Neural cell (in vitro differentiated cells): Measurements from ENCODE around the gene RNF217. TPM values are rescaled to one million over a fixed set of nuclear protein-coding genes. Genes with fewer than 3 reads are reported as not detected.

Experiments
- H2AFZ ChIP-seq: fragments of 200-600, 300-800 bp; sonication (generic), shearing (Covaris generic); 2 replicates; pipeline ENCODE4 v1.6.0; 2014; ENCODE audit warnings: low read depth, mild to moderate bottlenecking, antibody characterized with exemption, low read length, moderate library complexity
- H3F3A ChIP-seq: fragments of 200-600 bp; shearing (Covaris generic); 2 replicates; pipeline ENCODE4 v1.6.1; 2016; ENCODE audit warnings: mild to moderate bottlenecking, moderate library complexity, mixed read lengths, antibody characterized with exemption, low read length; ENCODE audit not compliant: insufficient read depth, poor library complexity, severe bottlenecking
- H3K27ac ChIP-seq: fragments of 200-600, 300-800 bp; sonication (generic), shearing (Covaris generic); 2 replicates; pipeline ENCODE4 v1.5.1; 2014; ENCODE audit warnings: mild to moderate bottlenecking, low read length, moderate library complexity
- H3K27me3 ChIP-seq: fragments of 300-800, 200-600 bp; sonication (generic), shearing (Covaris generic); 2 replicates; pipeline ENCODE4 v1.6.0; 2014; ENCODE audit warnings: mild to moderate bottlenecking, low read depth, low read length, moderate library complexity; ENCODE audit not compliant: insufficient read depth
- H3K36me3 ChIP-seq: fragments of 300-800, 200-600 bp; sonication (generic), shearing (Covaris generic); 2 replicates; pipeline ENCODE4 v1.5.1; 2014; ENCODE audit warnings: mild to moderate bottlenecking, antibody characterized with exemption, low read length, moderate library complexity; ENCODE audit not compliant: insufficient read depth
- H3K4me2 ChIP-seq: fragments of 300-800, 200-600 bp; sonication (generic), shearing (Covaris generic); 2 replicates; pipeline ENCODE4 v1.6.0; 2014; ENCODE audit warnings: mild to moderate bottlenecking, low read length
- H3K4me3 ChIP-seq: fragments of 300-800, 200-600 bp; sonication (generic), shearing (Covaris generic); 2 replicates; pipeline ENCODE4 v1.5.1; 2014; ENCODE audit warnings: mild to moderate bottlenecking, low read length, moderate library complexity
- H3K79me2 ChIP-seq: fragments of 200-600 bp; shearing (Covaris generic); replicated peaks from 2 replicates; pipeline ENCODE4 v1.6.0; 2014; ENCODE audit warnings: mild to moderate bottlenecking, low read length, moderate library complexity; ENCODE audit not compliant: insufficient read depth
- H3K9ac ChIP-seq: fragments of 300-800, 200-600 bp; sonication (generic), shearing (Covaris generic); 2 replicates; pipeline ENCODE4 v1.6.1; 2016; ENCODE audit warnings: mild to moderate bottlenecking, low read length, mixed read lengths
- H3K9me2 ChIP-seq: fragments of 200-600 bp; shearing (Covaris generic); 2 replicates; pipeline ENCODE4 v1.6.1; 2016; ENCODE audit warnings: mild to moderate bottlenecking, low read length, mixed read lengths; ENCODE audit not compliant: insufficient read depth
- H3K9me3 ChIP-seq: fragments of 200-600, 300-800 bp; sonication (generic), shearing (Covaris generic); 2 replicates; pipeline ENCODE4 v1.6.1; 2016; ENCODE audit warnings: mild to moderate bottlenecking, mixed run types, low read length, moderate library complexity, mixed read lengths
- H4K20me1 ChIP-seq: fragments of 200-600 bp; shearing (Covaris generic); 2 replicates; pipeline ENCODE4 v1.6.1; 2016; ENCODE audit warnings: mild to moderate bottlenecking, mixed run types; ENCODE audit not compliant: insufficient read depth
- EP300 ChIP-seq: fragments of 450-650 bp; conservative IDR thresholded peaks from 2 replicates; pipeline ENCODE4 v1.6.1; 2014; ENCODE audit warnings: antibody characterized with exemption, mild to moderate bottlenecking, moderate library complexity; ENCODE audit not compliant: poor library complexity, severe bottlenecking
- EZH2 ChIP-seq: fragments of 200-600, 300-800 bp; shearing (Covaris generic), sonication (generic); IDR thresholded peaks from 2 replicates; pipeline ENCODE4 v1.6.1; 2014; ENCODE audit warnings: antibody characterized with exemption, low read length, borderline replicate concordance, mild to moderate bottlenecking; ENCODE audit not compliant: insufficient read depth, poor library complexity, severe bottlenecking
- MXI1 ChIP-seq: fragments of 450-650 bp; conservative IDR thresholded peaks from 2 replicates; pipeline ENCODE4 v1.6.1; 2014; ENCODE audit warnings: antibody characterized with exemption, mild to moderate bottlenecking; ENCODE audit not compliant: poor library complexity, severe bottlenecking
- POLR2AphosphoS5 ChIP-seq: IDR thresholded peaks from 2 replicates; pipeline ENCODE4 v1.6.1; 2012
- RAD21 ChIP-seq: fragments of 450-650 bp; conservative IDR thresholded peaks from 2 replicates; pipeline ENCODE4 v1.6.1; 2014; ENCODE audit warnings: antibody characterized with exemption, mild to moderate bottlenecking, moderate library complexity
- SMC3 ChIP-seq: fragments of 450-650 bp; conservative IDR thresholded peaks from 2 replicates; pipeline ENCODE4 v1.6.1; 2014; ENCODE audit warnings: antibody characterized with exemption, mild to moderate bottlenecking, moderate library complexity; ENCODE audit not compliant: poor library complexity
- TAF1 ChIP-seq: IDR thresholded peaks from 2 replicates; pipeline ENCODE4 v1.6.1; 2012; ENCODE audit warnings: low read depth
- polyA plus RNA-seq: library from polyadenylated mRNA; depleted of rRNA; stranded (reverse); fragments of >200 nt; gene quantifications from 2 replicates; pipeline ENCODE4 v1.2.3, GENCODE V29; 2014
- TF ChIP-seq, protein P1 (sequence below): IDR thresholded peaks from 2 replicates; pipeline ENCODE4 v1.6.1; 2012; ENCODE audit warnings: borderline replicate concordance
- TF ChIP-seq, protein P2 (sequence below): fragments of 450-650 bp; IDR thresholded peaks from 2 replicates; pipeline ENCODE4 v1.5.1; 2014; ENCODE audit warnings: antibody characterized with exemption, mild to moderate bottlenecking, moderate library complexity; ENCODE audit not compliant: poor library complexity, severe bottlenecking

The RNF217 gene
- polyA plus RNA-seq, 1 donor from 2014 or later = 10.2 TPM

GRCh38 chr6:125111219-125111983, 149.2 kb downstream of the RNF217 start:
- Histone ChIP-seq H3K36me3 (no peaks in the 10 kb centered on the region), H3K9me3 (no peaks in the 10 kb centered on the region), H2AFZ (no peak overlapping the region), H3K4me2 (no peak overlapping the region), H3K4me3 (no peak overlapping the region), H4K20me1 (no peaks in the 10 kb centered on the region), H3K27ac (no peak overlapping the region), H3K79me2 (no peaks in the 10 kb centered on the region), H3F3A (no peaks in the 10 kb centered on the region), H3K9ac (no peak overlapping the region), H3K9me2 (no peaks in the 10 kb centered on the region), H3K27me3 (no peaks in the 10 kb centered on the region)
- no peak for TF ChIP-seq TAF1
- TF ChIP-seq MXI1 = no peak
- no peak for TF ChIP-seq EP300
- no peak for TF ChIP-seq POLR2AphosphoS5
- TF ChIP-seq, protein P1, sequence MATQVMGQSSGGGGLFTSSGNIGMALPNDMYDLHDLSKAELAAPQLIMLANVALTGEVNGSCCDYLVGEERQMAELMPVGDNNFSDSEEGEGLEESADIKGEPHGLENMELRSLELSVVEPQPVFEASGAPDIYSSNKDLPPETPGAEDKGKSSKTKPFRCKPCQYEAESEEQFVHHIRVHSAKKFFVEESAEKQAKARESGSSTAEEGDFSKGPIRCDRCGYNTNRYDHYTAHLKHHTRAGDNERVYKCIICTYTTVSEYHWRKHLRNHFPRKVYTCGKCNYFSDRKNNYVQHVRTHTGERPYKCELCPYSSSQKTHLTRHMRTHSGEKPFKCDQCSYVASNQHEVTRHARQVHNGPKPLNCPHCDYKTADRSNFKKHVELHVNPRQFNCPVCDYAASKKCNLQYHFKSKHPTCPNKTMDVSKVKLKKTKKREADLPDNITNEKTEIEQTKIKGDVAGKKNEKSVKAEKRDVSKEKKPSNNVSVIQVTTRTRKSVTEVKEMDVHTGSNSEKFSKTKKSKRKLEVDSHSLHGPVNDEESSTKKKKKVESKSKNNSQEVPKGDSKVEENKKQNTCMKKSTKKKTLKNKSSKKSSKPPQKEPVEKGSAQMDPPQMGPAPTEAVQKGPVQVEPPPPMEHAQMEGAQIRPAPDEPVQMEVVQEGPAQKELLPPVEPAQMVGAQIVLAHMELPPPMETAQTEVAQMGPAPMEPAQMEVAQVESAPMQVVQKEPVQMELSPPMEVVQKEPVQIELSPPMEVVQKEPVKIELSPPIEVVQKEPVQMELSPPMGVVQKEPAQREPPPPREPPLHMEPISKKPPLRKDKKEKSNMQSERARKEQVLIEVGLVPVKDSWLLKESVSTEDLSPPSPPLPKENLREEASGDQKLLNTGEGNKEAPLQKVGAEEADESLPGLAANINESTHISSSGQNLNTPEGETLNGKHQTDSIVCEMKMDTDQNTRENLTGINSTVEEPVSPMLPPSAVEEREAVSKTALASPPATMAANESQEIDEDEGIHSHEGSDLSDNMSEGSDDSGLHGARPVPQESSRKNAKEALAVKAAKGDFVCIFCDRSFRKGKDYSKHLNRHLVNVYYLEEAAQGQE = no peak
- TF ChIP-seq, protein P2, sequence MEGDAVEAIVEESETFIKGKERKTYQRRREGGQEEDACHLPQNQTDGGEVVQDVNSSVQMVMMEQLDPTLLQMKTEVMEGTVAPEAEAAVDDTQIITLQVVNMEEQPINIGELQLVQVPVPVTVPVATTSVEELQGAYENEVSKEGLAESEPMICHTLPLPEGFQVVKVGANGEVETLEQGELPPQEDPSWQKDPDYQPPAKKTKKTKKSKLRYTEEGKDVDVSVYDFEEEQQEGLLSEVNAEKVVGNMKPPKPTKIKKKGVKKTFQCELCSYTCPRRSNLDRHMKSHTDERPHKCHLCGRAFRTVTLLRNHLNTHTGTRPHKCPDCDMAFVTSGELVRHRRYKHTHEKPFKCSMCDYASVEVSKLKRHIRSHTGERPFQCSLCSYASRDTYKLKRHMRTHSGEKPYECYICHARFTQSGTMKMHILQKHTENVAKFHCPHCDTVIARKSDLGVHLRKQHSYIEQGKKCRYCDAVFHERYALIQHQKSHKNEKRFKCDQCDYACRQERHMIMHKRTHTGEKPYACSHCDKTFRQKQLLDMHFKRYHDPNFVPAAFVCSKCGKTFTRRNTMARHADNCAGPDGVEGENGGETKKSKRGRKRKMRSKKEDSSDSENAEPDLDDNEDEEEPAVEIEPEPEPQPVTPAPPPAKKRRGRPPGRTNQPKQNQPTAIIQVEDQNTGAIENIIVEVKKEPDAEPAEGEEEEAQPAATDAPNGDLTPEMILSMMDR = no peak
- TF ChIP-seq EZH2 = no peak
- no peak for TF ChIP-seq RAD21
- no peak for TF ChIP-seq SMC3

GRCh38 chr6:125112934-125113333, 150.7 kb downstream of the RNF217 start:
- no peak for TF ChIP-seq POLR2AphosphoS5
- TF ChIP-seq MXI1 = no peak
- TF ChIP-seq, protein P2 = no peak
- TF ChIP-seq RAD21 = no peak
- no peak for TF ChIP-seq EP300
- TF ChIP-seq SMC3 = no peak
- no peak for TF ChIP-seq TAF1
- TF ChIP-seq EZH2 = no peak
- TF ChIP-seq, protein P1 = no peak
- no peak overlapping the region for H3K4me3 ChIP-seq
- no peaks in the 10 kb centered on the region for H3K9me2 ChIP-seq
- H3K27me3 ChIP-seq = no peaks in the 10 kb centered on the region
- H3K36me3 ChIP-seq = no peaks in the 10 kb centered on the region
- no peaks in the 10 kb centered on the region for H4K20me1 ChIP-seq
- no peak overlapping the region for H3K4me2 ChIP-seq
- no peak overlapping the region for H3K9ac ChIP-seq
- H3K27ac ChIP-seq = no peak overlapping the region
- no peaks in the 10 kb centered on the region for H3K9me3 ChIP-seq
- no peaks in the 10 kb centered on the region for H3F3A ChIP-seq
- no peaks in the 10 kb centered on the region for H3K79me2 ChIP-seq
- no peak overlapping the region for H2AFZ ChIP-seq
